Suppressor macrophage treated with lipopolysaccharide for 4 hours (primary cell): Measurements from ENCODE around the gene RELN.
"Not testable (repeated sequence)": the region's sequence is repeated elsewhere in the genome, so short reads cannot be mapped to it uniquely, and the experiment has no call there.

Experiments
- DNase-seq: peaks from one replicate; pipeline ENCODE4 v3.0.0-alpha.2; 2020

Gene RELN

DNA sequence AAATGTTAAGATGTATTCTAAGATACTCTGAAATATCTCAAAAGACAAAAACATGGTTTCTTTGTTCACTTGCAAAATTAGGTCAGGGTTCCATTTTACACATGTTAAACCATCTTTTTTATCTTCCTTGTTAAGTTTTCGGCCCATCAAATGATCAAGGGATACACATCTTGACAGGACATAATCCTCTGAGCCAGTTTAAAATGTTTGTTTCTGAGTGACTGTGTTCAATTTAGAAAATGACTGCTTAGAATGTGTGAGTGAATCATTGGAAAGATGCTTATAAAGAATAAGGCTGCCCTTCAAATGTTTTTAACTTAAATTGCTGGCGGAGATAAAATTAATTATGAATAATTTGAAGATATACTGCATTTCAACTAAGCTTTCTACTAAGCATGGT is 447.5 kb downstream of the RELN start:
- no peak for DNase-seq

- DNase-seq: no peak
Measured at GRCh38 chr7:103541026-103541425, 448.4 kb downstream of the RELN start.

DNA sequence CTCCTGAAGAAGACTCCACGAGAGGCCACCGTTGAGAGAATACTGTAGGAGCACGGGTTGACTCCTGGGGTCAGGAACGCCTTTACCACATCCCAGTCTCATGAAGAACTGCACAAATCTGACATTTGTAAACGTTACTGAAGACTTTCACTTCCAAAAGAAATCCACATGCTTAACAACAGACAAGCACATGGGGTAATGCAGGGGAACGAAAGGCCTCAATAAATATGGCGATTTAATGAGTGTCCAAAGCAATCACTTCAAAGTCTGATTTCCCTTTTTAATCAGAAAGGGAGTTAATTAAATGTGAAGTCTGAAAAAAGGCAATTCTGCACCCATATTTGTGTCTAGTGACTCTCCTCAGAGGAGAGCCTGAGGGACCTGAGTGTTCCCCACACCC is 449.1 kb downstream of the RELN start:
- no peak for DNase-seq

DNA sequence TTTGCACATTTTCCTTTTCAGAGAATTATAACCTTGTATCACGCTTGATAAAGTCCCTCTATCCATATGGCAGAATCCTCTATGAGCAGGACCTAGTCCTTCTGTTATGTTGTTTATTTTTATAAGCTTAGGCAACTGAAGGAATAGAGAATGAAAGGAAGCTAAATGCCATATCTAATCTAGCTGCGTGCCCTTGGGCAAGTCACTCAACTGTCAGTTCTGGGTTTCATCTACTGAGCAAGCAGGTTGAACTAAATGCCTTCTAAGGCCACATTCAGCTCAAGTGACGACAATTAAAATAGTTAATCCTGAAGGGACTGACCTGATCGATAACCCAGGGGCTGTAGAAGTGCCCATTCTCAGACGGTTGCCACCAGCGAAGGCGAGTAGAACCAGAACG is 449.6 kb downstream of the RELN start:
- DNase-seq: no peak

GRCh38 chr7:103538964-103539709 is 450.3 kb downstream of the RELN start:
- DNase-seq: no peak

GRCh38 chr7:103533761-103534160 is 455.7 kb downstream of the RELN start:
- DNase-seq: no peak

DNA sequence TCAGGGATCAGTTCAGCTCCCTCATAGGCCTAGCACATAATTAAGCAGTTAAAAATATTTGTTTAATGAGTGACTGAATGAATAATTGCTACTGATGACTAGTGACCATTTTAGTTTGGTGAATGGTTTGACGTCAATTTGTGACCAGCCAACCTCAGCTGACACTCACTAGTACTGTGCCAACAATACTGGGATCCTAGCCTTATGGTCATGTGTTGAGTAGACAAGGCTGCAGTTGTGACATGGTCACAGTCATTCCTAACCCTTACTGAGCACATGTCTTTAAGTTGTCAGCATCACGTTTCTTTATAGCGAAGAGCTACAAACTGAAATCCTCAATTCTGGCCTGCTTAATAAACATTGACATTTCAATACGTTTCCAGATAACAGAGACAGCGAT is 456.5 kb downstream of the RELN start:
- DNase-seq: no peak

- DNase-seq: no peak
Measured at GRCh38 chr7:103528152-103528551, 461.3 kb downstream of the RELN start.

DNA sequence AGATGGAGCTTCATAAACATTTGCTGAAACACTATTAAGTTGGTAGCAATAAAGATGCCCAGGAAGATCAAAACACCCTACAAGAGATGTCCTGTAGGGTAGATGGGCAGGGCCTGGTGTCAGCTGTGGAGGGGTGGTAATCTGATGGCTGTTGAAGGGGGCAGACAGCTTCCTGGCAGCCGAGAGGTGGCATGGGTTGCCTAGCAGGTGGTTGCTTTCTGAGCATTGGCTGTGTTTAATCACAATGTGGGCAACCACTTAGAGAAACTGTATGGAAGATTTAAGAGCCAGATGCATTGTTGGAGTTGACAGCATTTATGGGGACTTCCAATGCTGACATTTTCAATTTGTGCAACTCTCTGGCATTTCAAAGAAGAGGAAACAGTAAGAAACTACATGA is 463.5 kb downstream of the RELN start:
- no peak for DNase-seq

DNA sequence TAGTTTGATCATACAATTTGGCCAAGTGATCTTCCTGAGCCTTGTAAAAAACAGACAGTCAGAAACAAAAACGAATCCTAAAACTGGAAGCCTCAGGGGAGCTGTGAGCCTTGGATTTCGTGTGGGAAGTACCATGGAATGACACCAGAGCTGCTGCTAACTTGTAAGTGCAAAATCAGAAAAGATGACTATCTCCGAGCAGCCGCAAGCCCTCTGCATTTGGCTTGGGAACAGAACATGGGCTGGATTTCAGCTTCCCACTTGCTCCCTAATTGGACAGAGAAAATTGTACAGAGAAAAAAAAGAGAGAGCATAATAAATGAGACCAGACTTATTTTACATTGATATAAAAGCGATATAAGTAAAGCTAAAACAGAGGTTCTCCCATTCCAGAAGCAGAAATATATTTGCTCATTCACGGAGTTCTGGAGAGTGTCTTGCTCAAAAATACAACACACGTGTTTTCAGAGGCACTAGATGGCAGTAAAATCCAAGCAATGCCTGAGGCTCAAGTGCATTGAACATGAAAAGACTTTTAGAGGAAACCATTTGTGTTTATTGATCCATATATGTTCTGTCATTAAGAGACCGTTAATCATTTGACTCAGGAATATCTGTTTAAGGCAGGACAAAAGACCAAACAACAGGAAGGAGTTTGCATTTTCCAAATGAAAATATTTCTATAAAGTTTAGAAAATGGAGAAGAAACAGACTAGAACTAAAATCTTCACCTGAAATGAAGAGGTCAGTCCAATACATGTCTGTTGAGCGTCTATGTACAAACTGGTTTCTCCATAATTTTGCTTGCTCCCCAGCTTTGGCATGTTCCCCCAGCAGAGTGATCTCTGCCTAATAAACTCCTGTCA is 465.2 kb downstream of the RELN start:
- peak; percentile 2 for DNase-seq

DNA sequence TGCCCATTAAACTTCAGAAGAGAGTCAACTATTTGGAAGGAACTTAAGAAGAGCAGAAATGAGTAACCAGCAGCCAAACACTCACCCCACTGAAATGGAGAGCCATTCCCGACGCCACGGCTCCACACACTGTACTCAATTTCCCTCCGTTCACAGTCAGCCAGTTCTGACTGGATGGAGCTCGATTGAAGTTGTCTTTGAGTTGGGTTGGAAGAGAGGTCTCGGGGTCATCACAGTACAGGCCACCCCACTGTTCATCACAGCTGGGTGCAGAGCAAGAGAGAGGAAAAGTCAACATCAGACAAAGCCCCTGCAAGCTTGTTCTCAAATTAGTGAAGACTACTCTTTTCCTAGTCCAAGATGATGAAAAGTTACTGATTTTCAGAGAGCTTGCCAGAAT is 467.5 kb downstream of the RELN start:
- DNase-seq: no peak

GRCh38 chr7:103504505-103505135 is 484.8 kb downstream of the RELN start:
- no peak for DNase-seq

- DNase-seq: no peak
Measured at GRCh38 chr7:103501206-103501605, 488.3 kb downstream of the RELN start.

GRCh38 chr7:103499976-103500375 is 489.5 kb downstream of the RELN start:
- no peak for DNase-seq

- DNase-seq: no peak
Measured at GRCh38 chr7:103487419-103487818, 502.0 kb downstream of the RELN start.

DNA sequence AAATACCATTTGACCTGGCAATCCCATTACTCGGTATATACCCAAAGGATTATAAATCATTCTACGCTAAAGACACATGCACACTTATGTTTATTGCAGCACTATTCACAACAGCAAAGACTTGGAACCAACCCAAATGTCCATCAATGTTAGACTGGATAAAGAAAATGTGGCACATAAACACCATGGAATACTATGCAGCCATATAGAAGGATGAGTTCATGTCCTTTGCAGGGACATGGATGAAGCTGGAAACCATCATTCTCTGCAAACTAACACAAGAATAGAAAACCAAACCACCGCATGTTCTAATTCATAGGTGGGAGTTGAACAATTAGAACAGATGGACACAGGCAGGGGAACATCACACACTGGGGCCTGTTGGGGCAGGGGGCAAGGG is 502.6 kb downstream of the RELN start:
- not testable (repeated sequence) for DNase-seq

DNA sequence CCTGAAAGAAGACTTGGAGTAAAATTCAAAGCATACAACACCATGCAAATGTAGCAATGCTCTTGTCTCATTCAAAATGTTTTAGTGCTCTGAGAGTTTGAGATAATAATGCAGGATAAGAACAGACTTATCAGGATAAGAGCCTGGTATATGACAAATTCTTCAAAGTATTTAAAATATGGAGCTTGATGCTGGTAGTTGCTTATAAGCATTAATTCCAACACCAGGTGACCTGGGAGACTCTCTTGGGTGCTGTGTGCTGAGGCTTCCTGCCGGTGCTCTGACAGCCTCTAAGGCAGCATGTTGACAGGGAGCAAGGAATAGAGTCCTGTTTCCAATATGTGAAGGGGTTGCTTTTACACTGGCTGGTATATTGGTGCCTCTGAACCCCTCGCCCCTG is 508.7 kb downstream of the RELN start:
- DNase-seq: no peak

DNA sequence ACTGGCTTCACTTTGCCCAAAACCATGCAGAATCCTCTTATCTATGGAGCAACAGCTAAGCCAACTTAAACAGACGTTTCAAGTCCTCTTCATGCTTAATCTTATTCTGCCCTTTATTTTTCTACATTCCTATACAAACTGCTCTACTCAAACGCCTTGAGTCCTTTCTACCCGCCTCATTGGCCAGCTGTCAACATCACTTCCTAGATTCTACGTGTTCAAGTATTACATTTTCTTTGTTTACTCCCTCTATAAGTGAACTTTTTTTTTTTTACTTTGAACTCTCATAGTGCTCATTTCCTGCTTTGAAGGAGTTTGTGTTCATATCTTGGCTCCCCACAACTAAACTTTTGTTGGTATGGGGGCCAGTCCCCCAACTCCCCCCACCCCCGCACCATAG is 514.5 kb downstream of the RELN start:
- DNase-seq: no peak

DNA sequence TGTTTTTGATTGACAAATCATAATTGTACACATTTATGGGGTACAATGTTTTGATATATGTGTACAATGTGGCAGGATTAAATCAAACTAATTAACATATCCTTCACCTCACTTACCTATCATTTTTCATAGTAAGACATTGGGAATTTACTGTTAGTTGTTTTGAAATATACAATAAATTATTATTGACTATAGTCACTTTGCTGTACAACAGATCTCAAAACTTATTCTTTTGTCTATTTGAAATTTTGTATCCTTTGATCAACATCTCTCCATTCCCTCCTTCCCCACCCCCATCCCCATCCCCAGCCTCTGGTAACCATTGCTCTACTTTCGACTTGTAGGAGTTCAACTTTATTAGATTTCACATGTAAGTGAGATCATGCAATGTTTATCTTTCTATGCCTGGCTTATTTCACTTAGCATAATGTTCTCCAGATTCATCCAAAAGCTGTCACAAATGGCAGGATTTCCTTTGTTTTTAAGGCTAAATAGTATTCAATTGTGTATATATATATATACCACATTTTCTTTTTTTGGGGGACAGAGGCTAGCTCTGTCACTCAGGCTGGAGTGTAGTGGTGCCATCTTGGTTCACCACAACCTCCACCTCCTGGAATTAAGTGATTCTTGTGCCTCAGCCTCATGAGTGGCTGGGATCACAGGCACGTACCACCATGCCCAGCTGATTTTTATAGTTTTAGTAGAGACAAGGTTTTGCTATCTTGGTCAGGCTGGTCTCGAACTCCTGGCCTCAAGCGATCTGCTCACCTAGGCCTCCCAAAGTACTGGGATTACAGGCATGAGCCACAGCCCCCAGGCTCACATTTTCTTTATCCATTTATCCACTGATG is 520.1 kb downstream of the RELN start:
- no peak for DNase-seq

GRCh38 chr7:103466814-103467213 is 522.6 kb downstream of the RELN start:
- DNase-seq: no peak

DNA sequence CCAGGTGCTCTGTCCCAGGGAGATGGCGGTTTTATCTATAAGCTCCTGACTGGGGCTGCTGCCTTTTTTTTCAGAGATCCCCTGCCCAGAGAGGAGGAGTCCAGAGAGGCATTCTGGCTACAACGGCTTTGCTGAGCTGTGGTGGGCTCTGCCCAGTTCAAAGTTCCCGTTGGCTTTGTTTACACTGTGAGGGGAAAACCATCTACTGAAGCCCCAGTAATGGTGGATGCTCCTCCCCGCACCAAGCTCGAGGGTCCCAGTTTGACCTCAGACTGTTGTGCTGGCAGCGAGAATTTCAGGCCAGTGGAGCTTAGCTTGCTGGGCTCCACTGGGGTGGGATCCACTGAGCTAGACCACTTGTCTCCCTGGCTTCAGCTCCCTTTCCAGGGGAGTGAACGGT is 527.1 kb downstream of the RELN start:
- DNase-seq: no peak

GRCh38 chr7:103447073-103447960 is 542.1 kb downstream of the RELN start:
- peak; percentile 52 for DNase-seq
